Measurements from ENCODE around the gene FSTL3.

GRCh38 chr19:709965-710571 is 33.9 kb downstream of the FSTL3 start:
- TF ChIP-seq SIX5 (IDR thresholded peaks at IDR 0.05; ENCODE audit: low read depth, low read length) (no peak), CTCF (IDR thresholded peaks at IDR 0.05; ENCODE audit: control extremely low read depth in 1 of 3, insufficient read depth in 1 of 3, low read depth in 1 of 3, low read length in 3 of 3) (no peak), MAX (IDR thresholded peaks at IDR 0.05) (no peak), BRCA1 (IDR thresholded peaks at IDR 0.05; ENCODE audit: low read depth, low read length) (no peak), EZH2 (IDR thresholded peaks at IDR 0.05; ENCODE audit: low read depth, low read length, severe bottlenecking) (no peak), TCF12 (IDR thresholded peaks at IDR 0.05; ENCODE audit: low read depth, low read length) (no peak)
